GM12878 (cell line): ENCODE results near the gene STK10. TPM values are rescaled to one million over a fixed set of nuclear protein-coding genes. Genes with fewer than 3 reads are reported as not detected.

Experiments
- ASH2L ChIP-seq: fragments of 300-600, 200-600 bp; sonication (generic); IDR thresholded peaks from 2 replicates; pipeline ENCODE4 v1.6.1; 2017; ENCODE audit warnings: low read depth, mild to moderate bottlenecking, borderline replicate concordance
- BCLAF1 ChIP-seq: fragments of 450-650 bp; IDR thresholded peaks from 2 replicates; pipeline ENCODE4 v1.6.1; 2017; ENCODE audit warnings: antibody characterized with exemption, mild to moderate bottlenecking, moderate library complexity
- BHLHE40 ChIP-seq, 2 experiments: fragments of 450-650 bp in 1 of 2; IDR thresholded peaks; 2 replicates each; pipeline ENCODE4 v1.6.1; 2011 to 2017; ENCODE audit warnings: low read depth in 2 of 2, borderline replicate concordance in 1 of 2, improper control_type of control experiment in 1 of 2, low read length in 1 of 2, mild to moderate bottlenecking in 1 of 2
- BRCA1 ChIP-seq: IDR thresholded peaks from 2 replicates; pipeline ENCODE4 v1.6.1; 2011; ENCODE audit warnings: low read depth, low read length, improper control_type of control experiment
- CBFB ChIP-seq: IDR thresholded peaks from 2 replicates; pipeline ENCODE4 v1.6.1; 2016; ENCODE audit warnings: antibody characterized with exemption, low read depth
- CBX5 ChIP-seq: sonication (generic); IDR thresholded peaks from 2 replicates; pipeline ENCODE4 v1.6.1; 2016; ENCODE audit warnings: low read depth, moderate library complexity, mild to moderate bottlenecking, inconsistent platforms
- EP300 ChIP-seq, 2 experiments: fragments of 150-350 bp in 1 of 2; IDR thresholded peaks; 2 replicates each; pipeline ENCODE4 v1.6.1; 2011 to 2012; ENCODE audit warnings: low read depth in 2 of 2, low read length in 2 of 2, borderline replicate concordance in 1 of 2, improper control_type of control experiment in 1 of 2, inconsistent platforms in 1 of 2; ENCODE audit not compliant: control insufficient read depth in 1 of 2
- IRF4 ChIP-seq: IDR thresholded peaks from 2 replicates; pipeline ENCODE4 v1.6.1; 2011; ENCODE audit warnings: low read depth, low read length
- KLF5 ChIP-seq: fragments of 450-650 bp; IDR thresholded peaks from 2 replicates; pipeline ENCODE4 v1.6.1; 2014; ENCODE audit warnings: mild to moderate bottlenecking; ENCODE audit not compliant: partially characterized antibody
- PKNOX1 ChIP-seq: fragments of 450-650 bp; IDR thresholded peaks from 2 replicates; pipeline ENCODE4 v1.6.1; 2016; ENCODE audit warnings: mild to moderate bottlenecking
- POU2F2 ChIP-seq: IDR thresholded peaks from 3 replicates; pipeline ENCODE4 v1.6.1; 2011; ENCODE audit warnings: low read depth, mild to moderate bottlenecking, low read length, borderline replicate concordance
- SIN3A ChIP-seq: IDR thresholded peaks from 2 replicates; pipeline ENCODE4 v1.6.1; 2012; ENCODE audit warnings: low read depth, low read length, improper control_type of control experiment
- SMARCA5 ChIP-seq: fragments of 450-650 bp; IDR thresholded peaks from 2 replicates; pipeline ENCODE4 v1.6.1; 2017; ENCODE audit warnings: mild to moderate bottlenecking
- TBL1XR1 ChIP-seq: IDR thresholded peaks from 2 replicates; pipeline ENCODE4 v1.6.1; 2012; ENCODE audit warnings: low read depth, low read length, improper control_type of control experiment
- ZBED1 ChIP-seq: IDR thresholded peaks from 2 replicates; pipeline ENCODE4 v1.6.1; 2016; ENCODE audit warnings: borderline replicate concordance
- ZNF622 ChIP-seq: fragments of 450-650 bp; IDR thresholded peaks from 2 replicates; pipeline ENCODE4 v1.6.1; 2017; ENCODE audit warnings: mild to moderate bottlenecking, inconsistent platforms
- polyA plus RNA-seq, 11 experiments: library from polyadenylated mRNA; depleted of rRNA in 4 of 11; unstranded in 6 of 11; stranded (reverse) in 5 of 11; fragments of >200 nt; fragmentation: Nextera tagmentation in 4 of 11; fragmentation: Illumina TruSeq in 1 of 11; extraction: Ambion mirVana in 4 of 11; extraction: Trizol in 1 of 11; gene quantifications; 1 replicate in 1 of 11; 2 replicates in 10 of 11; pipeline versions ENCODE4 v1.2.1 to v1.2.3, GENCODE V29; 2011 to 2016; ENCODE audit warnings: inconsistent platforms in 2 of 11, missing spikeins in 2 of 11, low read depth in 1 of 11
- total RNA-seq, 4 experiments: library from RNA; depleted of rRNA in 3 of 4; stranded (reverse); fragments of >200 nt in 3 of 4; fragmentation: Illumina TruSeq in 1 of 4; extraction: Trizol in 1 of 4; gene quantifications; 2 replicates each; pipeline versions ENCODE4 v1.2.1 to v1.2.3, GENCODE V29; 2013 to 2021
- TF ChIP-seq, protein P1 (sequence below): fragments of 450-650 bp; conservative IDR thresholded peaks from 2 replicates; pipeline ENCODE4 v1.6.1; 2017; ENCODE audit warnings: mild to moderate bottlenecking, moderate library complexity
- TF ChIP-seq, protein P2 (sequence below): IDR thresholded peaks from 2 replicates; pipeline ENCODE4 v1.6.1; 2011; ENCODE audit warnings: low read depth, mild to moderate bottlenecking, low read length, moderate library complexity, borderline replicate concordance; ENCODE audit errors: extremely low read depth
- TF ChIP-seq, protein P3 (sequence below): fragments of 450-650 bp; formaldehyde crosslinking; IDR thresholded peaks from 2 replicates; pipeline ENCODE4 v1.4.0; 2022; ENCODE audit warnings: mild to moderate bottlenecking, moderate library complexity
- TF ChIP-seq, protein P4 (sequence below): IDR thresholded peaks from 2 replicates; pipeline ENCODE4 v1.6.1; 2012; ENCODE audit warnings: low read length, inconsistent platforms

The STK10 gene
- total and polyA plus RNA-seq, 10 of the 15 experiments (the other 5 are each of a cell fraction or from before 2014, with no cell fraction given), result 14.2 to 96.4 (median 50.6) TPM

- TF ChIP-seq TBL1XR1, result no peak
- TF ChIP-seq, protein P1, sequence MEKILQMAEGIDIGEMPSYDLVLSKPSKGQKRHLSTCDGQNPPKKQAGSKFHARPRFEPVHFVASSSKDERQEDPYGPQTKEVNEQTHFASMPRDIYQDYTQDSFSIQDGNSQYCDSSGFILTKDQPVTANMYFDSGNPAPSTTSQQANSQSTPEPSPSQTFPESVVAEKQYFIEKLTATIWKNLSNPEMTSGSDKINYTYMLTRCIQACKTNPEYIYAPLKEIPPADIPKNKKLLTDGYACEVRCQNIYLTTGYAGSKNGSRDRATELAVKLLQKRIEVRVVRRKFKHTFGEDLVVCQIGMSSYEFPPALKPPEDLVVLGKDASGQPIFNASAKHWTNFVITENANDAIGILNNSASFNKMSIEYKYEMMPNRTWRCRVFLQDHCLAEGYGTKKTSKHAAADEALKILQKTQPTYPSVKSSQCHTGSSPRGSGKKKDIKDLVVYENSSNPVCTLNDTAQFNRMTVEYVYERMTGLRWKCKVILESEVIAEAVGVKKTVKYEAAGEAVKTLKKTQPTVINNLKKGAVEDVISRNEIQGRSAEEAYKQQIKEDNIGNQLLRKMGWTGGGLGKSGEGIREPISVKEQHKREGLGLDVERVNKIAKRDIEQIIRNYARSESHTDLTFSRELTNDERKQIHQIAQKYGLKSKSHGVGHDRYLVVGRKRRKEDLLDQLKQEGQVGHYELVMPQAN, result no peak; the same call in 1 of the 2 replicates
- TF ChIP-seq CBX5, result no peak
- no peak for TF ChIP-seq ZBED1
- no peak for TF ChIP-seq SMARCA5
- TF ChIP-seq BRCA1, result no peak
- TF ChIP-seq BCLAF1, result no peak
- no peak for TF ChIP-seq CBFB
- TF ChIP-seq, protein P2, sequence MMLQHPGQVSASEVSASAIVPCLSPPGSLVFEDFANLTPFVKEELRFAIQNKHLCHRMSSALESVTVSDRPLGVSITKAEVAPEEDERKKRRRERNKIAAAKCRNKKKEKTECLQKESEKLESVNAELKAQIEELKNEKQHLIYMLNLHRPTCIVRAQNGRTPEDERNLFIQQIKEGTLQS, result no peak
- no peak for TF ChIP-seq IRF4
- TF ChIP-seq ASH2L, result no peak
- TF ChIP-seq, protein P3, sequence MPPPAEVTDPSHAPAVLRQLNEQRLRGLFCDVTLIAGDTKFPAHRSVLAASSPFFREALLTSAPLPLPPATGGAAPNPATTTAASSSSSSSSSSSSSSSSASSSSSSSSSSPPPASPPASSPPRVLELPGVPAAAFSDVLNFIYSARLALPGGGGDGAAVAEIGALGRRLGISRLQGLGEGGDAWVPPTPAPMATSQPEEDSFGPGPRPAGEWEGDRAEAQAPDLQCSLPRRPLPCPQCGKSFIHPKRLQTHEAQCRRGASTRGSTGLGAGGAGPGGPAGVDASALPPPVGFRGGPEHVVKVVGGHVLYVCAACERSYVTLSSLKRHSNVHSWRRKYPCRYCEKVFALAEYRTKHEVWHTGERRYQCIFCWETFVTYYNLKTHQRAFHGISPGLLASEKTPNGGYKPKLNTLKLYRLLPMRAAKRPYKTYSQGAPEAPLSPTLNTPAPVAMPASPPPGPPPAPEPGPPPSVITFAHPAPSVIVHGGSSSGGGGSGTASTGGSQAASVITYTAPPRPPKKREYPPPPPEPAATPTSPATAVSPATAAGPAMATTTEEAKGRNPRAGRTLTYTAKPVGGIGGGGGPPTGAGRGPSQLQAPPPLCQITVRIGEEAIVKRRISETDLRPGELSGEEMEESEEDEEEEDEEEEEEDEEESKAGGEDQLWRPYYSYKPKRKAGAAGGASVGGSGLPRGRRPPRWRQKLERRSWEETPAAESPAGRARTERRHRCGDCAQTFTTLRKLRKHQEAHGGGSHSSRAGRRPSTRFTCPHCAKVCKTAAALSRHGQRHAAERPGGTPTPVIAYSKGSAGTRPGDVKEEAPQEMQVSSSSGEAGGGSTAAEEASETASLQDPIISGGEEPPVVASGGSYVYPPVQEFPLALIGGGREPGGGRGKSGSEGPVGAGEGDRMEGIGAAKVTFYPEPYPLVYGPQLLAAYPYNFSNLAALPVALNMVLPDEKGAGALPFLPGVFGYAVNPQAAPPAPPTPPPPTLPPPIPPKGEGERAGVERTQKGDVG (CRISPR knock-in tag), result no peak
- TF ChIP-seq POU2F2, result peak; percentile 41; the same call in 1 of the 3 replicates
- TF ChIP-seq BHLHE40 (IDR thresholded peaks at IDR 0.05; ENCODE audit: borderline replicate concordance in 1 of 2, low read depth in 2 of 2, low read length in 1 of 2), result peak; percentile 72 to 91
- no peak; a peak in 1 of 4 replicates for TF ChIP-seq EP300 (IDR thresholded peaks at IDR 0.05; ENCODE audit: borderline replicate concordance in 1 of 2, control insufficient read depth in 1 of 2, low read depth in 2 of 2, low read length in 2 of 2)
- no peak for TF ChIP-seq ZNF622
- TF ChIP-seq PKNOX1, result no peak
- TF ChIP-seq, protein P4, sequence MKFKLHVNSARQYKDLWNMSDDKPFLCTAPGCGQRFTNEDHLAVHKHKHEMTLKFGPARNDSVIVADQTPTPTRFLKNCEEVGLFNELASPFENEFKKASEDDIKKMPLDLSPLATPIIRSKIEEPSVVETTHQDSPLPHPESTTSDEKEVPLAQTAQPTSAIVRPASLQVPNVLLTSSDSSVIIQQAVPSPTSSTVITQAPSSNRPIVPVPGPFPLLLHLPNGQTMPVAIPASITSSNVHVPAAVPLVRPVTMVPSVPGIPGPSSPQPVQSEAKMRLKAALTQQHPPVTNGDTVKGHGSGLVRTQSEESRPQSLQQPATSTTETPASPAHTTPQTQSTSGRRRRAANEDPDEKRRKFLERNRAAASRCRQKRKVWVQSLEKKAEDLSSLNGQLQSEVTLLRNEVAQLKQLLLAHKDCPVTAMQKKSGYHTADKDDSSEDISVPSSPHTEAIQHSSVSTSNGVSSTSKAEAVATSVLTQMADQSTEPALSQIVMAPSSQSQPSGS, result no peak
- no peak for TF ChIP-seq KLF5
- TF ChIP-seq SIN3A, result 0 out of 2 replicates have a peak, but pooled peaks have one; percentile 42
Observed at GRCh38 chr5:172004824-172005237, 183.2 kb downstream of the STK10 start (continued).
